Mesodermal cell (in vitro differentiated cells): ENCODE data around the gene TCF25.
"Not testable (repeated sequence)": the region's sequence is repeated elsewhere in the genome, so short reads cannot be mapped to it uniquely, and the experiment has no call there.

Experiments used
- H3K27ac ChIP-seq: 2 replicates; pipeline ENCODE4 v1.7.0; 2013; ENCODE audit warnings: mild to moderate bottlenecking, low read depth, low read length, moderate library complexity; ENCODE audit not compliant: severe bottlenecking
- H3K36me3 ChIP-seq: 2 replicates; pipeline ENCODE4 v1.7.1; 2013; ENCODE audit warnings: mild to moderate bottlenecking, low read length, moderate library complexity; ENCODE audit not compliant: control insufficient read depth, insufficient read depth
- H3K4me1 ChIP-seq: one replicate; pipeline ENCODE4 v1.7.1; 2013; ENCODE audit warnings: mild to moderate bottlenecking, low read length; ENCODE audit not compliant: insufficient read depth, control insufficient read depth, poor library complexity, severe bottlenecking
- H3K4me3 ChIP-seq: 2 replicates; pipeline ENCODE4 v1.7.0; 2013; ENCODE audit warnings: low read length, control low read depth, mild to moderate bottlenecking; ENCODE audit not compliant: insufficient read depth, poor library complexity, severe bottlenecking; ENCODE audit errors: extremely low read depth
- H3K9me3 ChIP-seq: 2 replicates; pipeline ENCODE4 v1.7.1; 2013; ENCODE audit warnings: mild to moderate bottlenecking, low read length, moderate library complexity; ENCODE audit not compliant: control insufficient read depth
- WGBS, 2 experiments: methylation state at CpG; one replicate each; pipeline ENCODE4 v1.1.5; 2013; ENCODE audit warnings: missing lambda C conversion rate in 2 of 2; ENCODE audit not compliant: insufficient coverage in 2 of 2; 5-methylcytosine and 5-hydroxymethylcytosine counted together

TCF25 gene

GRCh38 chr16:89922884-89923639 lies 49.7 kb downstream of the TCF25 start, which contains the start of gene TUBB3:
Gene TUBB3 (plus strand): TSS chr16:89923342. CDS start chr16:89923402, 60 bp downstream.
- Histone ChIP-seq H3K36me3 (peaks cover 14% of the 10 kb centered on the region), H3K4me1 (peaks cover 25% of the 10 kb centered on the region), H3K4me3 (peak within 1 kb of the TSS; percentile 81), H3K27ac (peak within 1 kb of the TSS; percentile 99), H3K9me3 (no peaks in the 10 kb centered on the region)
- WGBS, 2 experiments, result 0% methylated on average over 62 to 69 of the region's 88 CpGs

GRCh38 chr16:89923640-89924296 lies 50.4 kb downstream of the TCF25 start:
- peaks cover 21% of the 10 kb centered on the region for H3K4me1 ChIP-seq
- WGBS, 2 experiments, result 0 to 2% methylated on average over 13 to 17 of the region's 41 CpGs
- peak overlapping the region; percentile 23 for H3K27ac ChIP-seq
- peaks cover 21% of the 10 kb centered on the region for H3K36me3 ChIP-seq
- H3K9me3 ChIP-seq, result no peaks in the 10 kb centered on the region
- H3K4me3 ChIP-seq, result peak overlapping the region; percentile 81

GRCh38 chr16:89924297-89924924 lies 51.0 kb downstream of the TCF25 start:
- Histone ChIP-seq H3K27ac (peak overlapping the region; percentile 23), H3K4me3 (peak overlapping the region; percentile 81), H3K36me3 (peaks cover 28% of the 10 kb centered on the region), H3K9me3 (no peaks in the 10 kb centered on the region), H3K4me1 (peaks cover 21% of the 10 kb centered on the region)
- WGBS, 2 experiments, result 3 to 4% methylated on average over 9 to 11 of the region's 14 CpGs

- Histone ChIP-seq H3K9me3 (no peaks in the 10 kb centered on the region), H3K4me3 (peak overlapping the region; percentile 81), H3K4me1 (peaks cover 16% of the 10 kb centered on the region), H3K36me3 (peaks cover 33% of the 10 kb centered on the region), H3K27ac (no peak overlapping the region)
- 0 to 14% methylated on average over 1 to 2 of the region's 4 CpGs for WGBS, 2 experiments
These were observed 51.5 kb downstream of the TCF25 start for GRCh38 chr16:89924925-89925307.

- Histone ChIP-seq H3K4me1 (peaks cover 9% of the 10 kb centered on the region), H3K27ac (peak overlapping the region; percentile 16), H3K36me3 (peaks cover 40% of the 10 kb centered on the region), H3K4me3 (peak overlapping the region; percentile 81), H3K9me3 (no peaks in the 10 kb centered on the region)
- WGBS, 2 experiments, result 1 to 3% methylated on average over 35 to 42 of the region's 42 CpGs
These were observed 52.2 kb downstream of the TCF25 start for GRCh38 chr16:89925596-89926079.

- no peak overlapping the region for H3K4me3 ChIP-seq
- H3K9me3 ChIP-seq, result no peaks in the 10 kb centered on the region
- no peak overlapping the region for H3K27ac ChIP-seq
- WGBS, 2 experiments, result 95 to 97% methylated on average over 15 of the region's 16 CpGs
- peaks cover 94% of the 10 kb centered on the region for H3K36me3 ChIP-seq
- no peaks in the 10 kb centered on the region for H3K4me1 ChIP-seq
These were observed 58.0 kb downstream of the TCF25 start for GRCh38 chr16:89931305-89931896.

- H3K9me3 ChIP-seq, result no peaks in the 10 kb centered on the region
- 97 to 100% methylated on average over 5 to 6 of the region's 6 CpGs for WGBS, 2 experiments
- no peak overlapping the region for H3K27ac ChIP-seq
- peaks cover 93% of the 10 kb centered on the region for H3K36me3 ChIP-seq
- H3K4me3 ChIP-seq, result no peak overlapping the region
- H3K4me1 ChIP-seq, result no peaks in the 10 kb centered on the region
These were observed 58.6 kb downstream of the TCF25 start for GRCh38 chr16:89931964-89932363.

- H3K36me3 ChIP-seq, result peaks cover 73% of the 10 kb centered on the region
- WGBS, 2 experiments, result 97 to 99% methylated on average over 18 to 20 of the region's 29 CpGs
- not testable (repeated sequence) for H3K4me3 ChIP-seq, H3K9me3 ChIP-seq, H3K27ac ChIP-seq, H3K4me1 ChIP-seq
These were observed 60.6 kb downstream of the TCF25 start for GRCh38 chr16:89934019-89934418.

GRCh38 chr16:89934611-89935553 lies 61.5 kb downstream of the TCF25 start:
- Histone ChIP-seq H3K9me3 (no peaks in the 10 kb centered on the region), H3K36me3 (peaks cover 65% of the 10 kb centered on the region), H3K27ac (no peak overlapping the region), H3K4me3 (no peak overlapping the region), H3K4me1 (no peaks in the 10 kb centered on the region)
- 96 to 98% methylated on average over 57 to 60 of the region's 61 CpGs for WGBS, 2 experiments

GRCh38 chr16:89935620-89936019 lies 62.2 kb downstream of the TCF25 start:
- WGBS, 2 experiments, result 93 to 95% methylated on average over 22 to 23 of the region's 27 CpGs
- H3K9me3 ChIP-seq, H3K4me1 ChIP-seq, H3K4me3 ChIP-seq, H3K27ac ChIP-seq: not testable (repeated sequence)
- peaks cover 57% of the 10 kb centered on the region for H3K36me3 ChIP-seq
